ENCODE data around the gene RPS18.

Gene RPS18

DNA sequence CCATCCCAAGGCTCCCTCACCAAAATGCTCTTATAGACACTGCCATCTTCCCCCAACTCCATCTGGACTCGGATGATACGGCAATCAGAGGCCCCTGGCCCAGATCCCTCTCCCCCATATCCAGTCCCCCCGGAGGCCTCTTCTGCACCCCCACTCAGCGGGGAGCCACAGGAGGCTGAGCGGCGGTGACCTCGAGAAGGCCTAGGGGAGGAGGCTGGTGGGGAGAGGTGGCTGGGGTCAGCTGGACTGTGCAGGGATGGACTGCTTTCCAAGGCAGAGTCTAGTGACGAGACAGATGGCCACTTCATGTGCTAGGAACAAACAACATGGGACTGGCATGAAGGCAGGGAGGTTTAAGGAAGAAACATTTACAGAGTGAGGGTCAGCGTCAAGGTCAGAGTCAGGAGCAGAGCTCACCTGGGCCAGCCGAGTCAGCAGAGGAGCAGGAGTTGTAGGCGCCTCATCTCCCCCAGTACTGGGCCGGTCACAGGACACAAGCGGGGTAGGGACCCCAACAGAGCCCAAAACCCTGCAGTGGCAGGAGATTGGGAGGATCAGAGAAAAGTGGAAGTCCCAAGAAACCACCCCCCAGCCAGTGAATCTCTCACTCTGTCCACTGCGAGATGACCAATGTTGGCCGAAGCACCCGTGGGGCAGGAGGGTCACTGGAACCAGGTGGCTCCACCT is 21.3 kb downstream of the RPS18 start:
- no peak for DNase-seq

DNA sequence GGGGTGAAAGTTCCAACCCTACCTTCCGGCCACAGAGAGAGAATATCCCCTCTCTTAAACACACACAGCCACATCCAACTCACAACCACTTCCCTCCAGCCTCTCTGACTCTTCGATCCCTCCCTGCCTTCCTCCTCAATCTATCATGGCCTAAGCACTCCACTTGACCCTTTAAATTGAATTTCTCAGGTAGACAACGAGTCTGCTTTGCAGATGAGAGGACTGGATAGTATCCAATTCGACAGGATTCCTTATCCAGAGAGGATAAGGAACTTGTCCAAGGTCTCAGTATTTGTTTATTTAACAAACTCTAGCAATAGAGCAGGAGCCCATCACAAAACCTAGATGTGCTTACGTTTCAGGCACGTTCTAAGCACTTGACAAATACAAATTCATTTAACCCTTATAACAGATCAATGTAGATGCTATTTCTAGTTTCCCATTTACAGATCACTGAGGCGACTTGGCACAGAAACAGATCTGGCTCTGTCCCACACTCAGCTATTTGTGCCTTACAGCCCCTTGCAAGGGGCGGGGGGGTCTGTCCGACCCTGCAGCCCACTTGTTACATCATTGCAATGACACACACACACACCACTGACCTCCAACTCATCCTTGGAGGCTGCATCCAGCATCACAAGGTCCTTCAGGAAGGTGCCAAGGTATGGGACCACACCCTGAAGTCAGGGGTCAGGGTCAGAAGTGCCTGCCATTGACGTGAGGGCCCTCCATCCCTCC is 22.4 kb downstream of the RPS18 start:
- DNase-seq = no peak

DNA sequence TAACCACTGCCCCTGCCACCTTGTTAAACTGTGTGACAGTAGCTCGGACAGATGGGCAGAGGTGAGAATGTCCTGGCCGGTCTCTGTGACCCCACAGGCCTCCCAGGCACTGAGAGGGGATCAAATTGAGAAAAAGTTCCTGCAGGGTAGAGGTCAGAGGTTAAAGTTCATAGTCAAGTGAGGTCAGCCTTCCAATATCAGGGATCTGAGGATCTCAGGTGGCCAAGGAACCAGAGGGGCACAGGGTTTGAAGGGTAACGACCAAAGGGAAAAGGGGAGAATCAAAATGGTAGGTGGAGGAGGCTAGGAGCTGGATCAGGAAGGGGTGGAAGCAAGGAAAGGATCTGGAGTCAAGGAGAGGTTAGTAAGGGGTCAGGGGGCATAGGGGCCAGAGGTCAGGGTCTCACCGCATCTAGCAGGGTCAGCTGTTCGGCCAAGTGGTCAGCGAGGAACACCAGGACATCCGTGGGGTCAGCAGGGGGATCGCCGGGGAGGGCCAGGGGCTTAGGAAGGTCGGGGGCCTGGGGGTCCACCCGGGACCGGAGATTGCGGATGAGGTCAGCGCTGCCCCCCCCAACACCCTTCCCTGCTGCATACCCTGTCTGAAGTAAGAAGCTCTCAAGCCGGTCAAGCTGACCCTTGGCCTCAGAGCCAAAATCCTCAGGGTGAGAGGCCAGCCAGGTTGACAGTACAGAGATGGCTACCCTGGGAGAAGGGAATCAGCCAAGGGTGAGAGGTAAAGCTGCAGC is 23.9 kb downstream of the RPS18 start:
- DNase-seq = no peak

DNA sequence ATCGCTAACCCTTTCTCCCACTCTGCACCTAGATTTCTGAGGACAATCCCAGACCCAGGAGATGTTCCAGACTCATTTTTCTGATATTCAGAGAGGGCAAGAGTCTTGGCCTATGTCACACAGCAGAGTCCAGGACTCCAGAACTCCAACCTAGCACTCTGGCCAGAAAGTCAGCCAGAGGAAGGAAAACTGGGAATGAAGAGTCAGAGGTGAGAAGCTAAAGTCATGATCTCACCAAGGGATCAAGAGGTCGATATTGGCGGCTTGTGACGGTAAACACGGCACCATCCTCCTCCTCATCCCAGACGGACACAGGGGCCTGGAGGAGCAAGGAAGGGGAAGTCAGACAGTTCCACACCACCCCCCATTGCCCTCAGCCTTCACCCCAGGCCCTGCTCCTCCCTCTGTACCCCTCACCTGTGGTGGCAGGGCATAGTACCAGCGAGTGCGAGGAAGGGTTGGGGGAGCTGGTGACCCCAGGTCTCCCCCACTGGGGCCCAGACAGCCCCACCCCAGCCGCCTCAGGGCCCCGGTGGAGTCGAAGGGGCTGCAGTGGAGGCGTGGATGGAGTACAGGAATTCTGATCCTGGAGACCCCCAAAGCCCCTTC is 25.0 kb downstream of the RPS18 start:
- no peak for DNase-seq

DNA sequence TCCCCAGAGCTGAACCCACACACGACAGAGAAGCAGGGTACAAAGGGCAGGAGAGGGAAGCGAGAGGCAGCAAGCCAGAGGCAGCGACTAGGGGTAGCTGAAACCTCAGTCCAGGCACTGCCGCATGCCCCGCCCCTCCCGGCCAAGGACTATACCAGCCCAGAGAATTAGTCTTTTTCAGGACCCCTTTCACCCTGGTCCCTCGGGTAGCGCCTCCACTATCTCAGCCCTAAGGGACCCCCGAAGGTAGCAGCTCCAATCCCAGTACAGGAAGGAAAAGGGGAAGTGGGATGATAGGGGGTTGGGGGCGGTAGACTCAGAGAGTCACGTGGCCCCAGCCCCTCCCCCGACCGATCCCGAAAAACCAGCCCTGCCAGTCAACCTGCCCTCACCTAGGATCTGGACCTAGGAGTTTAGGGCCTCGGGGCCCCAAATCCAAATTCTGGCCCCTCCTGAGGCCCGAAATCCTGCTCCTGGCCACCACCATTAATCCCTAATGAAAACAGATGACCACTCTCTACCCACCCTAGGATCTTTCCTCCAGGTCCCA is 25.6 kb downstream of the RPS18 start:
- no peak for DNase-seq

DNA sequence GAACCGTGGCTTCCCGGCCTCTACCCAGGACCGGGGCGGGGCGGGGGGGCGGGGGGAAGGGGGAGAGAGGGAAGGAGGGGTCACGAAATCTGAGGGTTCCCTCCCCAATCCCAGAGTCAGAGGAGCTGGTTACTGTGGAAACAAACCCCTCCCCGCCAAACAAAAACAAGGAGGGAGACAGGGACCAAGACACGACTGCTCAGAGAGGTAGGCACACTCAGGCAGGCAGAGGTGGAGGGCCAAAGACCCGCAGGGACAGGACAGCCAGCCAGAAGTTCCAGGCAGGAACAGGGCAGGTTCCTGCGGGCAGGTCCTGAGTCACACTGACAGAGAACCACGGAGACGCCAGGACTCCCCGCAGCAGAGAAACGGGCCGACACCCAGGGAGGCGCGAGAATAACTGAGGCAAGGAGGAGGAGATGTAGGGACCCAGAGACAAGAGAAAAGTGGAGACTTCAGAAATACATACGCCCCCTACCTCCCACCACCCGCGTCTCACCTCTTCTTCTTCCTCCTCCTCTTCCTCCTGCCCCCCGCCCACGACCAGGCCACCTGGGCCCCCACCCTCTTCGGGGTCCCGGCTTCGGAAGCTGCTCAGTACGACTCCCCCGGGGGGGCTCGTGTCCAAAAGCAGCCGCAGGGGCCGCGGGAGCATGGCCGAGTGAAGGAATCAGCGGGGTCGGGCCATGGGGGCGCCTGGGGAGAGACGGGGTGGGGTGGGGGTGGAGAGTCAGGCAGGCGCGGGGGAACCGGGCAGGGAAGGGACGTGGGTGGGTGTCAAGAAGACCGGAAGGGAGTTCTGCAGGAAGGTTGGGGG is 26.3 kb downstream of the RPS18 start:
- DNase-seq = peak; percentile 62

DNA sequence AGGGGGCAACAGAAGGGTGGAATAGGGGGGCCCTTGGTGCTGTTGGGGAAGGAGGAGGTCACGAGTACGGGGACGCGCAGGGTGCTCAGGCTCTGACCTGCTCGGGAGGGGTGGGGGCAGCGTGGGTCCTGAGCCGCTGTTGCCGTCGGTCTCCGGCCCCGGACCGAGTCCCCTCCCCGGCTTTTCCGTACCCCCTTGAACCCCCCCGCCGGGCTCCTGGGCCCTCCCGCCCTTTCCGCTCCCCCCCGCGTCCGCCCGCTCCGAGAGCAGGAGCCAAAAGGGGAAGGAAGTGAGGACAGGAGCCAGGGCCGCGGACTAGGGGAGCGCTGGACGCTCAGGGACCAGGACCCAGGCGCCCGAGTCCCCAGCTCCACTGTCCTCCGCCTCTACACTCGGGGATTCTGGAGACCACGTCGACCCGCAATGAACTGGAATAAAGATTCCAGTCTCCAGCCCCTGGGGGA is 26.9 kb downstream of the RPS18 start, which contains the start of gene RGL2:
Gene RGL2 (minus strand): TSS at position 170 of the 464 bp plus-strand sequence. CDS start 332 bp downstream, outside the sequence.
- DNase-seq = peak; percentile 77

DNA sequence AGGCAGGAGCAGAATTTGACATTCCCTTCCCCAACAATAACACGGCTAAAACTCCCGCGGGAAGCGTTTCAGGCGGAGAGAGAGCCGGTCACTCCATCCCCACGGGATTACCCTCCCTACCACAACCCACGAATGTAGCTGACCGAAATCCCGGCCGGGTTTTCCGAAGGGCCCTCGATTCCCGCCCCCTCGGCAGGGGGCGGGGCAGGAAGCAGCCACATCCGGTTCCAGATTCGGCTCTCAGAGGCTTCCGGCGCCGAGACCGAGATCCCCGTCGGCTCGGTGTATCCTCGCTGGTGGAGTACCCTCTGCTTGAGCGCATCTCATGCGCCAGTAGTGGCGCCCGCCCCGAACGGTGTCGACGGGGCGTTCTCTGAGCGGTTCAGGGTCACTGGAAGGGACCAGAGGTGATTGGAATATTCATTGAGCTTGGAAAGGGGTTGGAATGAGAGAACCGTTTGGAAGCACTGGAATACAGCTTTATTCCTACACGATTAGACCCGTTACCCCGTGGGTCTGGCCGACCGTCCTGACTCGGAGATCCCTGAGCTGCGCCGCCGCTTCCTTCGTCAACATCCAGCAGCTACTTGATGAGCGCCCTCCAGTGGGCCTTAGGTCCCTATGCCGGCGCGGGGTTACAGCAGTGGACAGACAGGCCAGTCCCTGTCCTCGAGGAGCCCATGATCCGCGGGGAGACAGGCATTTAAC is 27.5 kb downstream of the RPS18 start:
- peak; percentile 95 for DNase-seq

DNA sequence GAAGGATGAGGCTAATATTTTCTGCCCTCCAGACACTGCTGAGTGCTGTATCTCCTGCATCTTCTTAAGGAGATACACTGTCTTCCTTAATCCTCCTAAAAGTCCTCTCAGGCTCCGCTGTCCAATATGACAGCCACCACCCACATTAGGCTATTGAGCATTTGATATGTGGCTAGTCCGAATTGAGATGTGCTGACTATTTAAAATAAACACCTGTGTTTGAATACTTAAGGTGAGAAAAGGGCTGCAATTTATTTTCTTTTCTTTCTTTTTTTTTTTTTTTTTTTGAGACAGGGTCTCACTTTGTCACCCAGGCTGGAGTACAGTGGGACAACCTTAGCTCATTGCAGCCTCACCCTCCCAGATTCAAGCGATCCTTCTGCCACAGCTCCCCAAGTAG is 30.0 kb downstream of the RPS18 start:
- no peak for DNase-seq

DNA sequence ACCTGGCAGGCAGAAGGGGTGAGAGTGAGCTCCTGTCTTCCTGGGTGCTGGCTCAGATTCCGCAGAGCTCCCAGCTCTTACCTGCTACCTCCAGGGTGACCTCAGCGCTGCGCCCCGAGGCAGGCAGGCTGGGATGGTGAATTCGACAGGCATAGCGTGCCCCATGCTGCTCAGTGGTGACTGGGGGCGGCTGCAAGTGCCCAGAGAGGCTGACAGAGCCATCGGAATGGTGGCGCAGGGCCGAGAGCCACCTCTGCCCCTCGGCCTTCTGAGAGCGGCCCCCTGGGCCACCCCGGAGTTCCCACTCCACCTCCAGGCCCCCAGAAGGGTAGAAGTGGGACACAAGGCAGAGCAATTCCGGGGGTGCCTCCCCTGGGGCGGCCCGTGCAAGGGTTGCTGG is 32.3 kb downstream of the RPS18 start:
- DNase-seq = no peak

DNA sequence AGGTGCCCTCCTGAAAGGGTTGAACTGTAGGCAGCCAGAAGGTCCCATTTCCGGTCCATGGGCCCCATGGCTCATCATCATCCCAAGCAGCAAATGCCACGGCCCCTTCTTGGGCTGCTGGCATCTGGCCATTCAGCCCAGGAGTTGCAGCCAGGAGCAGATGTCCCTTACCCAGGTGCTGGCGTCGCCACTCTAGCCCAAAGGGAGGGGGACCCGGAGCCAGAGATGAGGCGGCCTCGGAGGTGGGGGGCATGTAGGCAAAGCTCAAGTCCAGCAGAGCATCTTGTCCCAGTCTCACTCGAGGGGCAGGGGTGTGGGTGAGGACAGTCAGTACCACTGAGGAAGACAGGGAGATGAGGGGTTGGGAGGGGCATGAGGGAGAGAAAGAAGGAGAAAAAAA is 33.2 kb downstream of the RPS18 start:
- DNase-seq = no peak

DNA sequence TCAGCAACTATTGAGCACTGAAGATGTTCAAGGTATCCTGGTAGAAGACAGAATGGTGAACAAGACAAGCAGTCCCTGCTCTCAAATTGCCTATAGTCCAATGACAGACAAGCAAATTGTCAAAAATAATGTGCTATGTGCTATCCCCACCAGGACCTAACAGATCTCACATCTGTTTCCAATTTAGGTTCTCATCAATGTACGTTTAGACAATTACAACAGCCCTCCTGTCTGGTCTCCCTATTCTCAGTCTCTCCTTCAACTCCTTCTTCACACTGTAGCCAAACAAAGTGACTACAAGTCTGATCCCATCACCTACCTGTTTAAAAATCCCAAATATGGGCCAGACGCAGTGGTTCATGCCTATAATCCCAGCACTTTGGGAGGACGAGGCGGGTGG is 34.5 kb downstream of the RPS18 start:
- no peak for DNase-seq

DNA sequence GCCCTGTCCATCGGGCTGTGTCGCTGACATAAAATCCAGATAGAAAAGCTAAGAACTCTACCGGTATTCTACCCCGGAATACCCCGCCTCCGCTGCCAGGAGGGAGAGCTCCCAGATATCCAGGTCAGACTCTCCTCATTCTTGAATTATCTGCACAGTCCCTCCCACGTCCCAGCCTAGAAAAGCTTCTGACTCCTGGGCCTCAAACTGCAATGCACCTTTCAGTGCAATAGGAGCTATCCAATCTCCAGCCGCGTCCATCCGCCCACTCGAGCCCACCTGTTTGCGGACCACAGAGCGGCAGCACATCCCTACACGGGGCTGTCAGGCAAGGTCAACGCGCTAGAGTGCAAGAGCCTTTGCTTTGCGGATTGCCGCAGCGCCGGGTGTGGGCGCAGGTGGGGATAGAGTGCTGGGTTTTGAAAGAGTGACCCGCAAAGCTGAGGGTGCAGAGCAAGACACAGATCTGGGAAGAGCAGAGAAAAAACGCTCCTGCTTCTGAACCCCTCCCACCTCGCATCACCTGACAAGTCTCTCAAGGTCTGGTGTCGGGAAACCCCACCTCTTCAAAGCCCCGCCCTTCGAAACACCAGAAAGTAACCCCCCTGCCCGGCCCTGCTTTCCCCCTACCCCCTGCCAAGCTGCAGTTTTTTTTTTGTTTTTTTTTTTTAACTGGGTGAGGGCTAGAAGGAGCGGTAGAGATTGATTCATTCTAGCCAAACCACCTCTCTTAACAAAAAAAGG is 40.7 kb downstream of the RPS18 start:
- DNase-seq = peak; percentile 92

DNA sequence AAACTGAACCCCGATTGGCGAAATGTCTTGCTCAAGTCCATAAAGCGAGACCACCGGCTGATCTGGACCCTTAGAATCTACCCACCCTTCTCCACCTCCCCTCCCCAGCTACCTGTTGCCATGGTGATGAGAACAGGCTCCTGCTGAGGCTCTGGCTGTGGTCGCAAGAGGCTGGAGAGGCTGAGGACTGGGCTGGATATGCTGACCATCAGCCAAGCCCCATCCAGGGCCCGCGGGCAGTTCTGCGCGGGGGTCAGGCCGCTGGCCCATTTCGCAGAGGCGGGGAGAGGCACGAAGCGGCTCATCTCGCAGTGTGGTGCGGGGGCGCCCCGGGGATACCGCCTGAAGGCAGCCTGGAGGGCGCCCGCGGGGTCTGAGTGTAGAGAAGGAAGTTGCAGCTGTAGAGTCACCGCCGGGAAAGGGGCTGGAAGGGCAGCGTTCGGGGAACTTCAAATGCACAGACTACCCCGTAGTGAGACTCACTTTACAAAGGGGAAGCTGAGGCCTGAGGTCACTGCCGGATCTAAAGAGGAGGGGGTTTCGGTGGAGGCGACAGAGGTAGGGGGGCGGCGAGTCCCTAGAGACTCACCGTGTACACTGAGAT is 41.3 kb downstream of the RPS18 start:
- peak; percentile 52 for DNase-seq

DNA sequence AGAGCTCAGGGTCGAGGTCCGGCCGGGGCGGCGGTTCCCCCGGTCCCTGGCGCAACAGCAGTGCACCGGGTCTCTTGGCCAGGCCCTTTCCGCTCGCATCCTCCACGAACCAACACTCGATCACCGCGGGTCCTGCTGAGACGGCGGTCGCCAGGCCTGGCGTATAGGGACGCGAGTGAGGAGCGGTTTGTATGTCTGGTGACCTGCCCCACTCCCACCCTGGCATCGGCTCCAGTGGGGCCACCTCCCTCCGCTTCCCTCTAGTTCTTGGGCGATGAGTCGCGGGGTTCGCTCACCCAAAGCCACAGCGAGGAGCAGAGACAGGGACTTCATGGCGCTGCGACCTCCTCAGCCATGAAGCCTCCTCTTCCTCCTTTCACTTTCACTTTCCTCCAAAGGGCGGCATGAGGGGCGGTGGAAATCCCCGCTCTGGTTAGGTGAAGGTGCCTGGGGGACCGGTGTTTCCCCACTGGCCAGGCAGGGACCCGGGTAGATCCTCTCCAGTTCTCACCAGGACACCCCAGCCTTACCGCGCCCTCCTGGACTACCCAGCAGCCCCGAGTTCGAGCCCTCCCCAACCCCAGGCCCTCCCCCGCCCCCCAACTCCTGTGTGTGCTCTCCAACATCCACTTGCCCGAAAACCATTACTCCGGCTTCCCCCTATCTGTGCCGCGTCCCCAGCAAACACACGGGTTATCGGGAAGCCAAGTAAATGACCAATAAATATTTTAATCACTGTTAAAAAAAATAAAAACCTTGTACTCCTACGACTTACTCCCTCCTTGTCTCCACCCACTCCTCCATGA is 42.0 kb downstream of the RPS18 start, which contains the start of gene TAPBP:
Gene TAPBP (minus strand): TSS at position 370 of the 806 bp plus-strand sequence. CDS start 37 bp downstream, at position 333.
- peak; percentile 76 for DNase-seq

DNA sequence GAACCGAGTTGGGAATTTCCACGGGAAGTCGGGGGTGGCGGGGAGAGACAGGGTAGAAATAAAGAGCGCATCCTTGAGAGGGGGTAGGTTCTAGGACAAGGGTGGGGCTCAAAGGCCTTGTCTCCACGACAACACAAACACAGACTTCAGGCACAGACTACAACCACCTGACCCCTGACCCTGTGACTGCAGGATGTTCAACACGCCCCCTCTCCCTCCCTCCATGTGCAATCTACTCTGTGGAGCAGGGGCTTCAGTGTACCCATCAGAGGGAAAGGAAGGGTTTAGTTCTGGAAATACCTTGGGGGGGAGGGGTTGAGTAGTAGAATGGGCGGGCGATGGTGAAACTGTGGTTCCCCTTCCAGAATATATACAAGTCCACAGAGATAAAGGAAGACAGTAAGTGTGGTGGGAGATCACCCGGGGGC is 42.7 kb downstream of the RPS18 start:
- peak; percentile 64 for DNase-seq

DNA sequence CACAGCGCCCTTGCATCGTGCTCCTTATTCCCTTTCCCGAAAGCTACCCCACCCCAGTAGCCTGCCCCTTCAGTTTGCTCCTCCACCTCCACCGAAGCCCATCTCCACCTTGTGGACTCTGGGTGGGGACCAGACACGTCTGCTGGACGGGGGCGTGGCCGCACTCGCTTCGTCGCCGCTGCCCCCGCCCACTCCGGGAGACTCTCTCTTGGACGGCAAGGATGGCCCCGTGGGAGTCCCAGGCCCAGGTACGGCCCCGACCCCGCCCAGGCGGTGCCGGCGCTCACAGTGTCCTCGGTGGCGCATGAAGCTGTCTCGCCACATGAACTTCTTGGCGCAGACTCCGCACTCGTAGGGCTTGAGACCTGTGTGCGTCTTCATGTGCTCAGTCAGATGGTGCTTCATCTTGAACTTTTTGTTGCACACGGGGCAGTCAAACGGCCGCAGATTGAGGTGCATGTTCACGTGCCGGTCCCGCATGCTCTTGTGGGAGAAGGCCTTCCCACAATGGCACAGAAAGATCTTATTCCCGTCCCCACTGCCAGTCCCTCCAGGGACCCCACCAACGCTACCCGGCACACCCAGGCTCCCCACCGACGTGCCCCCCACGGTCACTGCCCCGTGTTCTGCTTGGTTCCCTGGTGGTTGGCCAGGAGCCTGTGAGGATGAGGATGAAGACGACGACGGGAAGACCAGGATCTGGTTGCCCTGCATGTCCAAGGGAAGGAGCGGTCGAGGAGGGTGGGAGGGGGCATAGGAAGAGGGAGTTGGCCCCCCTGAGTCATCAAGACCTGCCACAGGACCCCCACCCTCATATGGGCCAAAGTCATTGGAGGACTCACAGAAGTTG is 43.3 kb downstream of the RPS18 start:
- no peak for DNase-seq
